Measurements from ENCODE around the gene ASAP3. TPM values are rescaled to one million over a fixed set of nuclear protein-coding genes. Genes with fewer than 3 reads are reported as not detected.

ASAP3 gene
- total RNA-seq, 1 donor from 2014 or later, result 96.6 TPM

DNA sequence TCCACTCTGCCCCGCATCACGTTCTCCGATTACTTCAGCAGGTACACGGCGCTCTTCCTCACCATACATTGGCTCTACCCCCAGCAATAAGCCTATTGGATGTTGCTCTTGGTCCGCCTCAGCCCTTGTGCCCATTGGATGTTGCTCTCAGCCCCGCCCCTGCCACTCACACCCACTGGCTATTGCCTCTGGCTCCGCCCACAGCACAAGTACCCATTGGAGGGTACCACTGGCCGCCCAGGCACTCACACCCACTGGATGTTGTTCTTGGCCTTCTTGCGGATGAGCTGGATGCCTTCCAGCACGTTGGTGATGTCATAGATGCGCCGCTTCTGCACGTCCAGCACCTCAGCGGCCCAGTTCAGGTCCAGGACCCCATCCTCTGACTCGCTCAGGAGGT lies 37.6 kb upstream of the ASAP3 start:
- Mint-ChIP-seq H3K27ac (no peak overlapping the region), H3K9me3 (no peaks in the 10 kb centered on the region), H3K36me3 (peaks cover 6% of the 10 kb centered on the region), H3K27me3 (ENCODE audit: low read depth) (no peaks in the 10 kb centered on the region), H3K4me1 (no peaks in the 10 kb centered on the region), H3K4me3 (no peak overlapping the region)
- TF ChIP-seq, protein P1, sequence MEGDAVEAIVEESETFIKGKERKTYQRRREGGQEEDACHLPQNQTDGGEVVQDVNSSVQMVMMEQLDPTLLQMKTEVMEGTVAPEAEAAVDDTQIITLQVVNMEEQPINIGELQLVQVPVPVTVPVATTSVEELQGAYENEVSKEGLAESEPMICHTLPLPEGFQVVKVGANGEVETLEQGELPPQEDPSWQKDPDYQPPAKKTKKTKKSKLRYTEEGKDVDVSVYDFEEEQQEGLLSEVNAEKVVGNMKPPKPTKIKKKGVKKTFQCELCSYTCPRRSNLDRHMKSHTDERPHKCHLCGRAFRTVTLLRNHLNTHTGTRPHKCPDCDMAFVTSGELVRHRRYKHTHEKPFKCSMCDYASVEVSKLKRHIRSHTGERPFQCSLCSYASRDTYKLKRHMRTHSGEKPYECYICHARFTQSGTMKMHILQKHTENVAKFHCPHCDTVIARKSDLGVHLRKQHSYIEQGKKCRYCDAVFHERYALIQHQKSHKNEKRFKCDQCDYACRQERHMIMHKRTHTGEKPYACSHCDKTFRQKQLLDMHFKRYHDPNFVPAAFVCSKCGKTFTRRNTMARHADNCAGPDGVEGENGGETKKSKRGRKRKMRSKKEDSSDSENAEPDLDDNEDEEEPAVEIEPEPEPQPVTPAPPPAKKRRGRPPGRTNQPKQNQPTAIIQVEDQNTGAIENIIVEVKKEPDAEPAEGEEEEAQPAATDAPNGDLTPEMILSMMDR (IDR thresholded peaks at IDR 0.05; ENCODE audit: unreplicated experiment), result no peak
- DNase-seq (ENCODE audit: low spot score in 2 of 2, unreplicated experiment in 2 of 2), result no peak

DNA sequence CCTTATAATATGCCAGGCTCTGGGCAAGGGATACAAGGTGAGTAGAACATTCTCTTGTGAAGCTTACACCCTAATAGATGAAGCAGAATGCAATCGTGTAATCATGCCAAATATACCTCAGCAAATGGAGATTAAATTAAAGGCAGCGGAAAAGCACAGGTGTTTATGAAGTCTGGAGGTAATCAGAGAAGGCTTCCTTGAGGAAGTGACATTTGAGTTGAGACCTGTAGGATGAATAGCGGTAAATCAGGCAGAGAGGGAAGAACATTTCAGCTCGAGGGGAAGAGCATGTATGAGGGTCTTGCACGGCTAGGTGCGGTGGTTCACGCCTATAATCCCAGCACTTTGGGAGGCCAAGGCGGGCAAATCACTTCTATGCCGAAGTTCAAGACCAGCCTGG lies 33.6 kb upstream of the ASAP3 start:
- H3K4me3 Mint-ChIP-seq, result no peak overlapping the region

DNA sequence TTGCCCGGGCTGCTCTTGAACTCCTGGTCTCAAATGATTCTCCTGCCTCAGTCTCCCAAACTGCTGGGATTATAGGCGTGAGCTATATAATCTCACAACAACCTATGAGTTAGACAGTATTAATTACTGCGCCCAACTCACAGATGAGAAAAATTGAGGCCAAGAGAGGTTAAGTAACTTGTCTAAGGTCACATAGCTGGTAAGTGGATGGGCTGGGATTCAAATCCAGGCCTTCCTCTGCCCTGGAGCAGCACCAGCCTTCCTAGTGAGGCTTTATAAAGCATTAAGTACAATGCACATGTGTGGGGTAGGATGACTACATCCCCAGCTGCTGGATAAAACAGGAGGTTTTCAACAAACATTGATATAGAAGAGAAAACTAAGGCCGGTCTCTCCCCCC lies 31.9 kb upstream of the ASAP3 start:
- Mint-ChIP-seq H3K36me3 (peaks cover 4% of the 10 kb centered on the region), H3K9me3 (no peaks in the 10 kb centered on the region), H3K27ac (no peak overlapping the region), H3K4me1 (no peaks in the 10 kb centered on the region), H3K4me3 (no peak overlapping the region), H3K27me3 (ENCODE audit: low read depth) (no peaks in the 10 kb centered on the region)
- DNase-seq (ENCODE audit: low spot score in 2 of 2, unreplicated experiment in 2 of 2), result no peak
- TF ChIP-seq, protein P1 (IDR thresholded peaks at IDR 0.05; ENCODE audit: unreplicated experiment), result no peak

More for the DNA sequence above, 33.6 kb upstream of the ASAP3 start:
- H3K27me3 Mint-ChIP-seq (ENCODE audit: low read depth), result no peaks in the 10 kb centered on the region
- peaks cover 8% of the 10 kb centered on the region for H3K36me3 Mint-ChIP-seq
- DNase-seq (ENCODE audit: low spot score in 2 of 2, unreplicated experiment in 2 of 2), result no peak
- no peak overlapping the region for H3K27ac Mint-ChIP-seq
- TF ChIP-seq, protein P1 (IDR thresholded peaks at IDR 0.05; ENCODE audit: unreplicated experiment), result no peak
- no peaks in the 10 kb centered on the region for H3K9me3 Mint-ChIP-seq
- no peaks in the 10 kb centered on the region for H3K4me1 Mint-ChIP-seq

DNA sequence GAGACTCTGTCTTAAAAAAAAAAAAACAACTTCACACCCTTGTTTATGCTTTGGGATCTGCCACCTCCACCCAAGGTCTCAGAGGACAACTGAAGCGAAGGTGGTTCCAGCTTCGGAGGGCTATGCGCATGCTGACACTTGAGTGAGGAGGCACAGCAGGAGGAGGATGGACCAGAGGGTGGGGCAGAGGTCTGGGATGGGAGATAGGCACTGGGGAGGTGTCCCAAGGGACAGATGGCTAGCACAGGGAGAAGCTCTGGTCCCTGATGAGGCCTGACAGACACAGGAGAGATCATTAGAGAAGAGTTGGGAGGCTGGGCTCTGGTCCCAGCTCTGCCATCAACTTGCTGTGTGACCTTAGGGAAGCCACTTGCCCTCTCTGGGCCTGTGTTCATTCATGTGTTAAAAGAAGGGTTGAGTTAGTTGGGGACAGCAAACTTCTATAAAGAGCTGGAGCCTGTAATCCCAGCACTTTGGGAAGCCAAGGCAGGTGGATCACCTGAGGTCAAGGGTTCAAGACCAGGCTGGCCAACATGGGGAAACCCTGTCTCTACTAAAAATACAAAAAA lies 30.2 kb upstream of the ASAP3 start:
- Mint-ChIP-seq H3K4me3 (no peak overlapping the region), H3K27ac (no peak overlapping the region), H3K27me3 (ENCODE audit: low read depth) (no peaks in the 10 kb centered on the region), H3K9me3 (no peaks in the 10 kb centered on the region), H3K4me1 (no peaks in the 10 kb centered on the region), H3K36me3 (peaks cover 5% of the 10 kb centered on the region)
- no peak for DNase-seq (ENCODE audit: low spot score in 2 of 2, unreplicated experiment in 2 of 2)
- TF ChIP-seq, protein P1 (IDR thresholded peaks at IDR 0.05; ENCODE audit: unreplicated experiment), result no peak

DNA sequence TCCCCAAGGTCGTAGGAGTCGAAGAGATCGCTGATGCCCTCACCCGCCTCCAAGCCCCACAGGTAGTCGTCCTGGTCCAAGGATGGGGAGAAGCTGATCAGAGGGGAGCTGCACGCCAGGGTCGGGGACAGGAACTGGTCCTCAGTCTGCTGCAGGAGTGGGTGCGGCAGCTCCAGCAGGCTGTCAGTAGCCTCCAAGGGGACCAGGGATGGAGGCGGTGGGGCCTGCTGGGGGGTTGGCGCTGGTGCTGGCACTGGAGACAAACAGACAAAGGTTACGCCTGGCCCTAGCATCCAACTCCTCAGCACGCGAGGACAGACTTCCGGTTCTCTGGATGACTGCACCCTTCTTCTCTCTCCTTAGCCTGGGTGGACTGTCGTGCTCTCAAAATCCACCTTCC lies 25.9 kb upstream of the ASAP3 start:
- no peak for DNase-seq (ENCODE audit: low spot score in 2 of 2, unreplicated experiment in 2 of 2)
- Mint-ChIP-seq H3K4me1 (no peaks in the 10 kb centered on the region), H3K27ac (no peak overlapping the region), H3K36me3 (peaks cover 2% of the 10 kb centered on the region), H3K4me3 (no peak overlapping the region), H3K27me3 (ENCODE audit: low read depth) (no peaks in the 10 kb centered on the region), H3K9me3 (no peaks in the 10 kb centered on the region)
- TF ChIP-seq, protein P1 (IDR thresholded peaks at IDR 0.05; ENCODE audit: unreplicated experiment), result no peak
